HEK293 (cell line): ENCODE data around the gene PDSS2.

Experiments used
- GLI2 ChIP-seq: fragments of 450-650 bp; formaldehyde crosslinking; IDR thresholded peaks from 2 replicates; pipeline ENCODE4; 2017; ENCODE audit warnings: missing biosample characterization, missing genetic modification characterization, low read depth, borderline replicate concordance
- KLF9 ChIP-seq: fragments of 450-650 bp; formaldehyde crosslinking; IDR thresholded peaks from 2 replicates; pipeline ENCODE4 v1.5.1; 2016; ENCODE audit warnings: missing biosample characterization, missing genetic modification characterization, low read depth
- PATZ1 ChIP-seq: fragments of 450-650 bp; formaldehyde crosslinking; IDR thresholded peaks from 2 replicates; pipeline ENCODE4 v1.5.1; 2016; ENCODE audit warnings: missing biosample characterization, missing genetic modification characterization
- PBX3 ChIP-seq: sonication (generic); formaldehyde crosslinking; IDR thresholded peaks from 2 replicates; pipeline ENCODE4 v1.8.1; 2022; ENCODE audit warnings: mild to moderate bottlenecking, moderate library complexity, missing genetic modification reagents
- REST ChIP-seq: fragments of 450-650 bp; formaldehyde crosslinking; IDR thresholded peaks from 2 replicates; pipeline ENCODE4 v1.5.1; 2016; ENCODE audit warnings: missing biosample characterization, missing genetic modification characterization
- SCRT1 ChIP-seq: fragments of 450-650 bp; formaldehyde crosslinking; IDR thresholded peaks from 2 replicates; pipeline ENCODE4 v1.5.1; 2016; ENCODE audit warnings: missing biosample characterization, missing genetic modification characterization, borderline replicate concordance
- TCF7L2 ChIP-seq: IDR thresholded peaks from 2 replicates; pipeline ENCODE4 v1.6.1; 2011; ENCODE audit warnings: low read depth, mild to moderate bottlenecking, inconsistent platforms, low read length, moderate library complexity, borderline replicate concordance
- ZBTB20 ChIP-seq: fragments of 450-650 bp; formaldehyde crosslinking; IDR thresholded peaks from 2 replicates; pipeline ENCODE4 v1.5.1; 2016; ENCODE audit warnings: missing biosample characterization, missing genetic modification characterization
- ZBTB21 ChIP-seq: fragments of 450-650 bp; formaldehyde crosslinking; IDR thresholded peaks from 2 replicates; pipeline ENCODE4 v1.5.1; 2017; ENCODE audit warnings: missing biosample characterization, missing genetic modification characterization
- ZBTB6 ChIP-seq: fragments of 450-650 bp; formaldehyde crosslinking; IDR thresholded peaks from 2 replicates; pipeline ENCODE4 v1.5.1; 2017; ENCODE audit warnings: missing biosample characterization, missing genetic modification characterization
- ZNF18 ChIP-seq: fragments of 450-650 bp; formaldehyde crosslinking; IDR thresholded peaks from 2 replicates; pipeline ENCODE4 v1.5.1; 2016; ENCODE audit warnings: missing biosample characterization, missing genetic modification characterization
- ZNF24 ChIP-seq: fragments of 450-650 bp; formaldehyde crosslinking; IDR thresholded peaks from 2 replicates; pipeline ENCODE4 v1.5.1; 2016; ENCODE audit warnings: missing biosample characterization, missing genetic modification characterization
- ZNF335 ChIP-seq: fragments of 450-650 bp; formaldehyde crosslinking; conservative IDR thresholded peaks from 2 replicates; pipeline ENCODE4 v1.5.1; 2016; ENCODE audit warnings: missing biosample characterization, missing genetic modification characterization
- ZNF391 ChIP-seq: fragments of 450-650 bp; formaldehyde crosslinking; IDR thresholded peaks from 2 replicates; pipeline ENCODE4 v1.5.1; 2016; ENCODE audit warnings: low read depth, missing biosample characterization, missing genetic modification characterization, borderline replicate concordance
- ZNF394 ChIP-seq: fragments of 450-650 bp; formaldehyde crosslinking; IDR thresholded peaks from 2 replicates; pipeline ENCODE4 v1.5.1; 2016; ENCODE audit warnings: missing biosample characterization, missing genetic modification characterization, mild to moderate bottlenecking, moderate library complexity, borderline replicate concordance
- ZNF433 ChIP-seq: fragments of 450-650 bp; formaldehyde crosslinking; IDR thresholded peaks from 2 replicates; pipeline ENCODE4 v1.5.1; 2016; ENCODE audit warnings: missing biosample characterization, missing genetic modification characterization, low read depth
- ZNF488 ChIP-seq: fragments of 450-650 bp; formaldehyde crosslinking; IDR thresholded peaks from 2 replicates; pipeline ENCODE4 v1.5.1; 2016; ENCODE audit warnings: missing biosample characterization, missing genetic modification characterization
- ZNF513 ChIP-seq: fragments of 450-650 bp; IDR thresholded peaks from 2 replicates; pipeline ENCODE4 v1.5.1; 2018; ENCODE audit warnings: missing biosample characterization, missing genetic modification characterization
- ZNF529 ChIP-seq: fragments of 450-650 bp; formaldehyde crosslinking; IDR thresholded peaks from 2 replicates; pipeline ENCODE4 v1.5.1; 2017; ENCODE audit warnings: missing genetic modification characterization, missing biosample characterization; ENCODE audit not compliant: insufficient replicate concordance
- ZNF645 ChIP-seq: fragments of 450-650 bp; formaldehyde crosslinking; IDR thresholded peaks from 2 replicates; pipeline ENCODE4; 2016; ENCODE audit warnings: missing biosample characterization, missing genetic modification characterization
- ZNF830 ChIP-seq: fragments of 450-650 bp; IDR thresholded peaks from 2 replicates; pipeline ENCODE4 v1.5.0; 2018; ENCODE audit warnings: missing biosample characterization, missing genetic modification characterization, low read depth, mild to moderate bottlenecking, moderate library complexity

Gene PDSS2

GRCh38 chr6:107115695-107116327 lies 343.6 kb downstream of the PDSS2 start (continued):
- TF ChIP-seq ZNF513, result no peak
- TF ChIP-seq ZNF394 (tag by site-specific recombination), result peak; percentile 42
- TF ChIP-seq ZNF830 (tag by site-specific recombination), result no peak
- no peak for TF ChIP-seq ZBTB21 (tag by site-specific recombination)
- TF ChIP-seq ZNF24 (tag by site-specific recombination), result peak; percentile 27; the same call in 1 of the 2 replicates
- peak; percentile 96 for TF ChIP-seq ZNF335 (tag by site-specific recombination)
- TF ChIP-seq PATZ1 (tag by site-specific recombination), result peak; percentile 66
- no peak for TF ChIP-seq ZNF529 (tag by site-specific recombination)
- TF ChIP-seq KLF9, result peak; percentile 78
- no peak for TF ChIP-seq SCRT1 (tag by site-specific recombination)
- 0 out of 2 replicates have a peak, but pooled peaks have one; percentile 24 for TF ChIP-seq ZNF391
- no peak for TF ChIP-seq ZNF645 (tag by site-specific recombination)
- no peak for TF ChIP-seq TCF7L2
- 0 out of 2 replicates have a peak, but pooled peaks have one; percentile 40 for TF ChIP-seq ZNF18 (tag by site-specific recombination)
- no peak for TF ChIP-seq GLI2 (tag by site-specific recombination)
- TF ChIP-seq REST (tag by site-specific recombination), result peak; percentile 83
- peak; percentile 68 for TF ChIP-seq ZBTB6 (tag by site-specific recombination)
- TF ChIP-seq ZNF488 (tag by site-specific recombination), result no peak
- no peak for TF ChIP-seq ZNF433 (tag by site-specific recombination)
- TF ChIP-seq ZBTB20 (tag by site-specific recombination), result peak; percentile 96
- TF ChIP-seq PBX3 (CRISPR knock-in tag), result no peak
